Glutamatergic neuron (in vitro differentiated cells): Measurements from ENCODE around the gene CFAP97D2. TPM values are rescaled to one million over a fixed set of nuclear protein-coding genes. Genes with fewer than 3 reads are reported as not detected.

Source experiments
- DNase-seq: peaks from one replicate; pipeline ENCODE4 v3.0.0; 2022
- H3K27ac Mint-ChIP-seq: one replicate; pipeline ENCODE4 v1.8.0; 2020; ENCODE audit warnings: mild to moderate bottlenecking, mixed read lengths, inconsistent platforms; ENCODE audit not compliant: unreplicated experiment
- H3K27me3 Mint-ChIP-seq: one replicate; pipeline ENCODE4 v1.8.0; 2020; ENCODE audit warnings: mild to moderate bottlenecking, moderate library complexity, mixed read lengths, inconsistent platforms; ENCODE audit not compliant: unreplicated experiment
- H3K36me3 Mint-ChIP-seq: one replicate; pipeline ENCODE4 v1.8.0; 2020; ENCODE audit warnings: mild to moderate bottlenecking, mixed read lengths, inconsistent platforms; ENCODE audit not compliant: unreplicated experiment
- H3K4me1 Mint-ChIP-seq: one replicate; pipeline ENCODE4 v1.8.0; 2020; ENCODE audit warnings: mild to moderate bottlenecking, low read depth, mixed read lengths, inconsistent platforms; ENCODE audit not compliant: unreplicated experiment
- H3K4me3 Mint-ChIP-seq: one replicate; pipeline ENCODE4 v1.8.0; 2020; ENCODE audit warnings: mild to moderate bottlenecking, mixed read lengths, inconsistent platforms; ENCODE audit not compliant: unreplicated experiment
- H3K9me3 Mint-ChIP-seq: one replicate; pipeline ENCODE4 v1.8.0; 2020; ENCODE audit warnings: mild to moderate bottlenecking, moderate library complexity, mixed read lengths, inconsistent platforms; ENCODE audit not compliant: unreplicated experiment
- CTCF ChIP-seq: fragments of 200-600 bp; sonication (generic); IDR thresholded peaks from one replicate; pipeline ENCODE4 v1.5.0; 2021; ENCODE audit not compliant: partially characterized antibody, unreplicated experiment
- total RNA-seq: library from RNA; stranded (reverse); fragmentation: NEBNext Ultra II Directional; extraction: Animal tissue kit (Norgen Biotek cat#: 25700); gene quantifications from one replicate; pipeline ENCODE4 v1.2.1, GENCODE V29; 2021; ENCODE audit not compliant: unreplicated experiment

Gene CFAP97D2
- total RNA-seq, 1 donor from 2014 or later: not detected

DNA sequence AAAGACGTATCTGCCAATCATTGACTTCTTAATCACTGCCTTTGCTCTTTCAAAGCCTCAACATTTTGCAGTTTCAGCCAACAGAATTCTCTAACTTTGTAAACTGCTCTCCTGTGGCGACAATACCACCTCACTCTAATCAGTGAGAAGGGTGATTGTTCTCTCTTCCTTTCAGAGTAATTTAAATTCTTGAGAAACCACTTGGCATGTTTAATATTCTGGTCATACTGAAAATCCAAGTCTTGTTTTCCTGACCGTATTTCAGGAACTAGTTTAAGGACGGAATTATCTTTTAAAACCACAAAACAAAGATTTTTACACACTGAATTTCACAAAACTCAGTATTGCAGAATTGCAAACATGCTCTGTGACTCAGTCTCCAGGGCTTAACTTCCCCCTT, 50.4 kb downstream of the CFAP97D2 start:
- peaks cover 8% of the 10 kb centered on the region for H3K27me3 Mint-ChIP-seq
- TF ChIP-seq CTCF: no peak
- no peak for DNase-seq
- no peak overlapping the region for H3K4me3 Mint-ChIP-seq
- H3K9me3 Mint-ChIP-seq: peaks cover 4% of the 10 kb centered on the region
- no peaks in the 10 kb centered on the region for H3K36me3 Mint-ChIP-seq
- H3K27ac Mint-ChIP-seq: no peak overlapping the region
- peaks cover 3% of the 10 kb centered on the region for H3K4me1 Mint-ChIP-seq

DNA sequence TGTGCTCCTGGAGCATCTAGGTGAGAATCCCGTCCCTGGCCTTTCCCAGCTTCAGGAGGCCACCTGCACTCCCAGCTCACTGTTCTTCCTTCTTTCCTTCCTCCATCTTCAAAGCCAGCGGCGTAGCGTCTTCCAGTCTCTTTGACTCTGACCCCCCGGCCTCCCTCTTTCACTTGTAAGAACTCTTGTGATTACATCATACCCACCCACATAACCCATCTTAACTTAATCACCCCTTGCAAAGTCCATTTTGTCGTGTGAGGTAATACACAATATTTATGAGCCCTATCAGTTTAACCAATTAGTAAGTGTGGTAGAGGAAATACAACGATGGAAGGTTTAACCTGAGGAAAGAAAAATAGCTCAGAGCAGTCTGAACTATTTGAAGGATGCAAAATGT, 51.1 kb downstream of the CFAP97D2 start:
- H3K36me3 Mint-ChIP-seq: no peaks in the 10 kb centered on the region
- no peak overlapping the region for H3K27ac Mint-ChIP-seq
- H3K4me1 Mint-ChIP-seq: peaks cover 3% of the 10 kb centered on the region
- H3K9me3 Mint-ChIP-seq: peaks cover 4% of the 10 kb centered on the region
- no peak for TF ChIP-seq CTCF
- peaks cover 8% of the 10 kb centered on the region for H3K27me3 Mint-ChIP-seq
- no peak overlapping the region for H3K4me3 Mint-ChIP-seq
- no peak for DNase-seq

- H3K36me3 Mint-ChIP-seq: no peaks in the 10 kb centered on the region
- peaks cover 8% of the 10 kb centered on the region for H3K27me3 Mint-ChIP-seq
- H3K27ac Mint-ChIP-seq: no peak overlapping the region
- peaks cover 4% of the 10 kb centered on the region for H3K9me3 Mint-ChIP-seq
- H3K4me3 Mint-ChIP-seq: no peak overlapping the region
- no peak for DNase-seq
- no peak for TF ChIP-seq CTCF
- peaks cover 6% of the 10 kb centered on the region for H3K4me1 Mint-ChIP-seq
These were observed 51.5 kb downstream of the CFAP97D2 start for GRCh38 chr13:114230575-114230974.

- H3K4me1 Mint-ChIP-seq: peaks cover 5% of the 10 kb centered on the region
These were observed 52.8 kb downstream of the CFAP97D2 start for GRCh38 chr13:114231886-114232285.

DNA sequence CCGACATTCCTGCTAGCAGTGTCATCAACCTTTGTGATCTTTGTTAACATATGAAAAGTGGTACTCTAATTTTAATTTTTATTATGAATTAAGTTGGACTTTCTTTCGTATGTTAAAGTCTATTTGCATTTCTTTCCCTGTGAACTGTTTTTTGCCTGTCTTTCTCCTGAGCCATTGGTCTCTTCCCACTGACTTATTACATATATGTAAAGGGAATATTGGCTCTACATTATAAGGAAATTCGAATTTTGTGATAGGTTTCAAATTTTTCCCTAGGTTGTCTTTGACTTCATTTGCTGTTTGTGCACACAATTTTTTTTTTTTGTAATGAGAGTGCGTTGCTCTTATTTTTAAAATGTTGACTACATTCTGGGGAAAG, 55.2 kb downstream of the CFAP97D2 start:
- Mint-ChIP-seq H3K4me3 (peak overlapping the region; percentile 91), H3K27me3 (peaks cover 6% of the 10 kb centered on the region), H3K9me3 (peaks cover 3% of the 10 kb centered on the region), H3K4me1 (peaks cover 5% of the 10 kb centered on the region), H3K36me3 (peaks cover 4% of the 10 kb centered on the region), H3K27ac (no peak overlapping the region)
- no peak for DNase-seq
- TF ChIP-seq CTCF: no peak

More at GRCh38 chr13:114231886-114232285, 52.8 kb downstream of the CFAP97D2 start:
- peaks cover 4% of the 10 kb centered on the region for H3K9me3 Mint-ChIP-seq
- no peak overlapping the region for H3K4me3 Mint-ChIP-seq
- no peak for TF ChIP-seq CTCF
- H3K36me3 Mint-ChIP-seq: no peaks in the 10 kb centered on the region
- peaks cover 6% of the 10 kb centered on the region for H3K27me3 Mint-ChIP-seq
- H3K27ac Mint-ChIP-seq: no peak overlapping the region
- DNase-seq: no peak
